ENCODE results near the gene SCTR.

Gene SCTR

DNA sequence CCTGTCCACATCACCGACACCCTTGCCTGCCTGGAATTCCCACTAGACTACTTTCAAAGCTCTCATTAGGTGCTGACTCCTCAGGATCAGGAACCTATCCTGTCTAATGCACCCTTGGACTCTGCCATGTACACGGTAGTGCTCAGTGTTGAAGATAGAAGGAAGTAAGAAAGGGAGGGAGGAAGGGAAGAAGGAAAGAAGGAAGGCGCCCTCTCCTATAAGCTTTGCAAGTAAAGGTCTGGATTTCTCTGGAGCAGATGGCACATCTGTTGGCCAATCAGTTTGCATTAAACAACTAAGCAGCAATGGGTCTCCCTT, 45.3 kb downstream of the SCTR start:
- no peaks in the 10 kb centered on the region for H3K36me3 ChIP-seq (ENCODE audit: control insufficient read depth, insufficient read depth, low read length)
- DNase-seq (ENCODE audit: extremely low read depth, insufficient read length) = no peak
- no peak overlapping the region for H3K4me3 ChIP-seq (replicated peaks; ENCODE audit: low read depth, low read length)
- peaks cover 1% of the 10 kb centered on the region; the same call in 1 of the 2 replicates for H3K27me3 ChIP-seq (replicated peaks; ENCODE audit: control insufficient read depth, insufficient read depth, low read length)
- TF ChIP-seq, protein P1, sequence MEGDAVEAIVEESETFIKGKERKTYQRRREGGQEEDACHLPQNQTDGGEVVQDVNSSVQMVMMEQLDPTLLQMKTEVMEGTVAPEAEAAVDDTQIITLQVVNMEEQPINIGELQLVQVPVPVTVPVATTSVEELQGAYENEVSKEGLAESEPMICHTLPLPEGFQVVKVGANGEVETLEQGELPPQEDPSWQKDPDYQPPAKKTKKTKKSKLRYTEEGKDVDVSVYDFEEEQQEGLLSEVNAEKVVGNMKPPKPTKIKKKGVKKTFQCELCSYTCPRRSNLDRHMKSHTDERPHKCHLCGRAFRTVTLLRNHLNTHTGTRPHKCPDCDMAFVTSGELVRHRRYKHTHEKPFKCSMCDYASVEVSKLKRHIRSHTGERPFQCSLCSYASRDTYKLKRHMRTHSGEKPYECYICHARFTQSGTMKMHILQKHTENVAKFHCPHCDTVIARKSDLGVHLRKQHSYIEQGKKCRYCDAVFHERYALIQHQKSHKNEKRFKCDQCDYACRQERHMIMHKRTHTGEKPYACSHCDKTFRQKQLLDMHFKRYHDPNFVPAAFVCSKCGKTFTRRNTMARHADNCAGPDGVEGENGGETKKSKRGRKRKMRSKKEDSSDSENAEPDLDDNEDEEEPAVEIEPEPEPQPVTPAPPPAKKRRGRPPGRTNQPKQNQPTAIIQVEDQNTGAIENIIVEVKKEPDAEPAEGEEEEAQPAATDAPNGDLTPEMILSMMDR (IDR thresholded peaks at IDR 0.05; ENCODE audit: insufficient read depth, low read length, poor library complexity, severe bottlenecking) = no peak

DNA sequence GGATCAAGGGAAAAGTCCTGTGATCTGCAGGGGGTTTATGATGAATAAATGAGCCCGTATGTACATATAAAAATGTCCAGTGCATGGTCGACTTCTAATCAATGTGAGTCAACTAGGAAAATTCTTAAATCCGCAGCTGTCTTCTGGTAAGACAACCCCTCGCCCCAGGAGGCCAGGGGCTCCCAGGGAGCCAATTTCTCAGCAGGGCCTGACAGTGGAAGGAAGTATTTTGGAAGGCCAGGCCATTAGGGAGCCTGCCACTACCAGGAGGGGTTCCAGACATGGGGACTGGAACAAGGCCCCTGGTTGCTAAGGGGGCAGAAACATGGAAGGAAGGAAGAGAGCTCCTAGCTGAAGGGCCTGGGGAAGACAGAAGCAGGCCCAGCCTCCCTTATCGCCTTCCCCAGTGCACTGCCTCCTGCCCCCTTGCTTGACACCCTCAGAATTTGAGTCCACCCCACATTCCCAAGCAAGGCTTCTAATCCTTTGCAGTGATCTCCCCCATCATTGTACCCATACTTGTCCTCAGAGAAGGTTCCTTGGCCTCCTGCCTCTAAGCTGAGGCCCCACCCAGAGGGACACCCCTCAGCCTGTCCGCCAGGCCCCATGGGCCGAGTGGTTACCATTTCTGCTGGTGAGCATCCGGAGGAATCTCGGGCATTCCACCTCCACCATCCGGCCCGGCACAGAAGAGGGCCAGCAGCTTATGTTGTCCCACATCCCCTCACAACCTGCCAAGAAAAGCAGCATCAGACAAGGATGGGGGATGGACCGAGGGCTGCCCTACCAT, 45.9 kb downstream of the SCTR start:
- no peaks in the 10 kb centered on the region for H3K36me3 ChIP-seq (ENCODE audit: control insufficient read depth, insufficient read depth, low read length)
- DNase-seq (ENCODE audit: extremely low read depth, insufficient read length) = no peak
- TF ChIP-seq, protein P1 (IDR thresholded peaks at IDR 0.05; ENCODE audit: insufficient read depth, low read length, poor library complexity, severe bottlenecking) = no peak
- peaks cover 1% of the 10 kb centered on the region; the same call in 1 of the 2 replicates for H3K27me3 ChIP-seq (replicated peaks; ENCODE audit: control insufficient read depth, insufficient read depth, low read length)
- no peak overlapping the region for H3K4me3 ChIP-seq (replicated peaks; ENCODE audit: low read depth, low read length)

DNA sequence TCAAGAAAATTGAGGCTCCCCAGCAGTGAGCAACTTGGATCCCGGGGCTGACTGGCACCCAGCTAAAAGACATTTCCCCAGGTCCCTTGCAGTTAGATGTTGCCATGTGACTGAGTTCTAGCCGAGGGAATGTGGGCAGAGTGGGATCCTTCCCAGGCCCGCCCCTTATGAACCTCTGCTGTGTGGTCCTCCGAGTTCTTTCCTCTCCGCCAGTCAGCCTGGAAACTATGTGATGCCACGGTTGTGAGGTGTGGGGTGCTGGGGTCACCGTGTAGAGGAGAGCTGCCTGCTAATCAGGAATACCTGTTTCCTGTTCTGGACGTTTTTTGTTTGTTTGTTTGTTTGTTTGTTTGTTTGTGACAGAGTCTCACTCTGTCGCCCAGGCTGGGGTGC, 47.2 kb downstream of the SCTR start:
- DNase-seq (ENCODE audit: extremely low read depth, insufficient read length) = no peak
- Histone ChIP-seq H3K36me3 (ENCODE audit: control insufficient read depth, insufficient read depth, low read length) (no peaks in the 10 kb centered on the region), H3K4me3 (replicated peaks; ENCODE audit: low read depth, low read length) (no peak overlapping the region), H3K27me3 (replicated peaks; ENCODE audit: control insufficient read depth, insufficient read depth, low read length) (peaks cover 1% of the 10 kb centered on the region; the same call in 1 of the 2 replicates)
- TF ChIP-seq, protein P1 (IDR thresholded peaks at IDR 0.05; ENCODE audit: insufficient read depth, low read length, poor library complexity, severe bottlenecking) = no peak

DNA sequence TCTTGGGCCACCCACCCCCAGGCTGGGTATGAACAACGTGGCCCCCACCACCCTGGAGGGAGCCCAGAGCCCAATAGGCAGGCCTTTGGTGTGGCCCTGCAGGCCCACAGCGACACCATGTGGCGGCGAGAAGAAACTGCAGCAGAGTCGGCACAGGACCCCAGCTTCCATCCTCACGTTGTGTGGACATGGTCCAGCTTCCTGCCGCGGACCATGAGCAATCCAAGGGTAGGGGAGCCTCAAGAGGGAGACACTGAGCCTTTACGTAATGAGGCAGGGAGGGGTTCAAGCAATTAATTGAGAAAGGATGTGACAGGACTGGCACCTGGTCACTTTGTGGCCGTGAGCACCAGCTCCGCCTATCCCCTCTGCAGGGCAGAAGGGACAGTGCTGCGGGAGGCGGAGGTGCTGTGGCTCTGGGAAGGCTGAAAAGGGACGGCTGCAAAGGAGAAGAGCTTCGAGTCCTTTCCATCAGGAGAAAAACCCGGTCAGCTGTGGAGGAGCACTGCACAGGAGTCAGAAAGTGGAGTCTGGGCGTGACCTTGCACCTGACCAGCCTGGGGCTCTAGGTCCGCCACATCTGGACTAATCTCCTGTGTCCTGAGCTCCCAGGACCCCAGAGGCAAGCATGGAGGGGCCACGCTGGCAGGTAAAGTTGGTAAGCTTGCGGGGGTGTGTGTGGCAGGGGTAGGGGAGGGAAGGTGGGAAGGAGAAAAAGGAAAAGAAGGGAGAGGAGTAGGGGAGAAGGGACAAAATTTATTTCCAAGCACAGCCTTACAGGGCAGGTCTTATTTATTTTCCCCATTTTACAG, 47.8 kb downstream of the SCTR start:
- H3K36me3 ChIP-seq (ENCODE audit: control insufficient read depth, insufficient read depth, low read length) = no peaks in the 10 kb centered on the region
- H3K27me3 ChIP-seq (replicated peaks; ENCODE audit: control insufficient read depth, insufficient read depth, low read length) = peaks cover 1% of the 10 kb centered on the region; the same call in 1 of the 2 replicates
- H3K4me3 ChIP-seq (replicated peaks; ENCODE audit: low read depth, low read length) = no peak overlapping the region
- TF ChIP-seq, protein P1 (IDR thresholded peaks at IDR 0.05; ENCODE audit: insufficient read depth, low read length, poor library complexity, severe bottlenecking) = peak; percentile 99
- peak; percentile 31 for DNase-seq (ENCODE audit: extremely low read depth, insufficient read length)

DNA sequence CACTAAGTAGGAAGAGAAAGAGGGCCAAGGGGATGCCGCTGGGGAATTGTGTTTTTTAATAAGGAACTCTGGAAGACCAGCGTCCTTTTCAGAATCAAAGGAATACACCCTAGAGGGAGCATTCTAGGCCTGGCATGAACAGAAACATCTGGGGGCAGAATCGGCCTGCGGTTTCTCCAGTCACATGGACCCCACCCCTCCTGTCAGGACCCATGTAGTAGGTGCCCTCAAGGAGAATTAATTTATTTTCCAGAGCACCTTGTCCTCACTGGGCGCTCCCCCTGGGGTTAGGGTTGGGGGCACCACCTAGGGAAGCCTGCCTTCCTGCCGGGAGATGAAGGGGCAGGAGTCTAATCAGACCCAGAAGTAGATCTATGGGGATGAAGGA, 48.4 kb downstream of the SCTR start:
- H3K27me3 ChIP-seq (replicated peaks; ENCODE audit: control insufficient read depth, insufficient read depth, low read length) = peaks cover 1% of the 10 kb centered on the region; the same call in 1 of the 2 replicates
- no peaks in the 10 kb centered on the region for H3K36me3 ChIP-seq (ENCODE audit: control insufficient read depth, insufficient read depth, low read length)
- DNase-seq (ENCODE audit: extremely low read depth, insufficient read length) = no peak
- TF ChIP-seq, protein P1 (IDR thresholded peaks at IDR 0.05; ENCODE audit: insufficient read depth, low read length, poor library complexity, severe bottlenecking) = no peak
- no peak overlapping the region for H3K4me3 ChIP-seq (replicated peaks; ENCODE audit: low read depth, low read length)
